IPS-18c (cell line): ENCODE data around the gene HS6ST3.
"Not testable (repeated sequence)": the region's sequence is repeated elsewhere in the genome, so short reads cannot be mapped to it uniquely, and the experiment has no call there.

ENCODE experiments used
- H3K4me3 ChIP-seq: 2 replicates; pipeline ENCODE4 v1.7.0; 2013; ENCODE audit warnings: low read depth, mild to moderate bottlenecking, low read length, moderate library complexity; ENCODE audit not compliant: insufficient read depth
- H3K9me3 ChIP-seq: one replicate; pipeline ENCODE4 v1.6.1; 2013; ENCODE audit warnings: mild to moderate bottlenecking, low read length, moderate library complexity; ENCODE audit not compliant: control insufficient read depth, insufficient read depth

The HS6ST3 gene

DNA sequence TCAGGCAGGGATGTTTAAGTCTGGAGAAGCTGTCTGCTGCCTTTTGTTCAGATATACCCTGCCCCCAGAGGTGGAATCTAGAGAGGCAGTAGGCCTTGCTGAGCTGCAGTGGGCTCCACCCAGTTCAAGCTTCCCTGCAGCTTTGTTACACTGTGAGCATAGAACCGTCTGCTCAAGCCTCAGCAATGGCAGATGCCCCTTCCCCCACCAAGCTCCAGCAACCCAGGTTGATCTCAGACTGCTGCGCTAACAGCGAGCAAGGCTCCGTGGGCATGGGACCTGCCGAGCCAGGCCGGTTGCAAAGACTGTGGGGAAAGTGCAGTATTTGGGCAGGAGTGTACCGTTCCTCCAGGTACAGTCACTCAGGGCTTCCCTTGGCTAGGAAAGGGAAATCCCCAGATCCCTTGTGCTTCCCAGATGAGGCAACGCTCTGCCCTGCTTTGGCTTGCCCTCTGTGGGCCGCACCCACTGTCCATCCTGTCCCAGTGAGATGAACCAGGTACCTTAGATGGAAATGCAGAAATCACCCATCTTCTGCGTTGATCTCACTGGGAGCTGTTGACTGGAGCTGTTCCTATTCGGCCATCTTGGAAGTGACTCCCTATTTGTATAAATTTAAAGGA is 434.6 kb downstream of the HS6ST3 start:
- H3K9me3 ChIP-seq, H3K4me3 ChIP-seq: not testable (repeated sequence)

- H3K4me3 ChIP-seq: no peak overlapping the region
- no peaks in the 10 kb centered on the region for H3K9me3 ChIP-seq
Observed at GRCh38 chr13:96525715-96526114, 435.8 kb downstream of the HS6ST3 start.

DNA sequence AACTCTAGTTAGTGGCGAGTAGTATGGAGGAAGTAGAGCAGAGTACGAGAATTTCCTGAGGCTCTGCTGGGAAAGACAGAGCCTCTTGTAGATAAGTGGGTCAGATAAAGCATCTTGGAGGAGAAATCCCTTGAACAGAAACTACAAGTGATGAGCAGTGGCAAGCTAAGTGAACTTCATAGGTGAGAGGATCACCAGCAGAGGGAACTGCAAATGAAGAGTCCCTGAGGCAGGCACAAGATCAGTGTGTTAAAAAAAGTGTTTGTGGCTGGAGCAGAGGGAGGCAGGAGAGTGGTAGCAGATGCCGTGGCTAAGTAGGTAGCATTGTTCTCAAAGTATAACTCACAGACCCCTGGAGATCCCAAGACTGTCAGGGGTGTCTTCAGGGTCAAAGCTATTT is 437.6 kb downstream of the HS6ST3 start:
- Histone ChIP-seq H3K4me3 (no peak overlapping the region), H3K9me3 (no peaks in the 10 kb centered on the region)

DNA sequence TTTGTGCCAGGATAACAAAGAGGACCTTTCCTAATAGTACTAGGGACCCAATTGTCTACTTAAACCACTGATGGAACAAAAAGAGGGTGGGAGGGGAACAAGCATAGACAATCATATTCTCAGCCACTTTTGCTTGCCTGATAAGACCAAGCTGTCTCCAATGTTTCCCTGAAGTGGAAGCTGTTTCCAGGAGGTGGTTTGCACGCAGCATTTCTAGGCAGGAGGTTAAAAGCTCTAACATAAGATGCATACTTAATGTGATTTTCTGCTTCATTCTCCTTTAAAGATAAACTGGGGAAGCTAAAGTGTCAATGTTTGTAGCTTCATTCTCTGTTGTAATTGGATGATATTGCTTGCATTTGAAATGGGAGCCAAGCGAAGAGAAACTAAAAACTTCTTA is 442.9 kb downstream of the HS6ST3 start:
- H3K4me3 ChIP-seq: no peak overlapping the region
- H3K9me3 ChIP-seq: no peaks in the 10 kb centered on the region

- no peak overlapping the region for H3K4me3 ChIP-seq
- H3K9me3 ChIP-seq: no peaks in the 10 kb centered on the region
Observed at GRCh38 chr13:96533408-96533807, 443.5 kb downstream of the HS6ST3 start.

DNA sequence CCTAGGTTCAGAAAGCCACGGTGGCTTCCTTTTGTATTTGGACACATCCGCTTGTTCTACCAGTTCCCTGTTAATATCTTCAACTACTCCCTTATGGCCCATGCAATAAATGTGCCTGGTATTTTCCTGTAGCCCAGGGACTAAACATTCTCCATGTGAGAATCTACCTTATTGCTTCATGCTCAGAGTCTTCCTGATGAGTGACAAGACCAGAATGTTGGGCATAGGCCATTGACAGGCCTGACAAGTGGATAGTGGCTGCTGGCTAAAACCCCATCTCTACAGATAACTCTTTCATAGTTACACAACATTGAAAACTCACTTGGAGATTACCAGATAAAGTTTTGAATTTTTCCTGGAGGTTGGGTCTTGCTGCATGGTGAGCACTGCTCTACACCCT is 449.9 kb downstream of the HS6ST3 start:
- H3K9me3 ChIP-seq: no peaks in the 10 kb centered on the region
- H3K4me3 ChIP-seq: no peak overlapping the region

DNA sequence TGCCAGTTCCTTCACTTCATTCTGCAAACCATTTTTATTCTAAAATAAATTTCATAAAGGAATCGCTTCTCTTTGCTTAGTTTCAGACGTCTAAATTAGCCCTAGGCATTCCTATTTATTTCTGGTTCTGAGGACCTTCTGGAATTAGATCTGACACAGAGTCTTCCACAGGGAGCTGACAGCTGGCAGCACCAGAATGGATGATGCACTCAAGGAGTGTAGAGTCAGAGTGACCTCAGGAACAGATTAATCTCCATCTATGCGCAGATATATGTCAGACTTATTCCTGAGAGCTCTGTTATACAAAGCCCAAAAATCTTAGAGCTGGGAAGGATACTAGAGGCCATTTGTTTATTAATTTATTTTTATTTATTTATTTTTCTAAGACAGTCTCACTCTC is 450.8 kb downstream of the HS6ST3 start:
- Histone ChIP-seq H3K9me3 (no peaks in the 10 kb centered on the region), H3K4me3 (no peak overlapping the region)

- H3K9me3 ChIP-seq: no peaks in the 10 kb centered on the region
- no peak overlapping the region for H3K4me3 ChIP-seq
Observed at GRCh38 chr13:96542986-96543385, 453.1 kb downstream of the HS6ST3 start.

- H3K4me3 ChIP-seq: no peak overlapping the region
Observed at GRCh38 chr13:96544957-96545356, 455.1 kb downstream of the HS6ST3 start.

DNA sequence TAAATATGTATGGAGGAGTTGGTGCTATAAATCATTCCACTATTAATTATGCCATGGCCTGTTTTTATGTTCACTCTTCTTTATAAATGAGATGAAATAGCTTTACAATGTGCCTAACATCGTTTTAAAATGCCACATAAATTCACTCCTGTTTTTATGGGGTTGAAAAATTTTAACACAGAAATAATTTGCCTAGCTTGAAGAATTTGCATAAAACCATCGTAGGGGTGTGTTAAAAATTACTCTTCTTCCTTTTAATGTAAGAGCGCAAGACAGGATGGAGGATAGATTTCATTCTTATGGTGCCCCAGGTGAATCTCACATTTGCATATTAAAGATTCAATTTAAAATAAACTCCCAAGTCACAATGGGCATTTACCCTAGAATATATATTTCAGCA is 456.6 kb downstream of the HS6ST3 start:
- Histone ChIP-seq H3K9me3 (no peaks in the 10 kb centered on the region), H3K4me3 (no peak overlapping the region)

More at GRCh38 chr13:96544957-96545356, 455.1 kb downstream of the HS6ST3 start:
- H3K9me3 ChIP-seq: no peaks in the 10 kb centered on the region

GRCh38 chr13:96551546-96551945 is 461.6 kb downstream of the HS6ST3 start:
- H3K9me3 ChIP-seq: no peaks in the 10 kb centered on the region
- H3K4me3 ChIP-seq: no peak overlapping the region

GRCh38 chr13:96552559-96552958 is 462.7 kb downstream of the HS6ST3 start:
- H3K9me3 ChIP-seq: no peaks in the 10 kb centered on the region
- no peak overlapping the region for H3K4me3 ChIP-seq

GRCh38 chr13:96553796-96554195 is 463.9 kb downstream of the HS6ST3 start:
- Histone ChIP-seq H3K4me3 (no peak overlapping the region), H3K9me3 (no peaks in the 10 kb centered on the region)

- H3K9me3 ChIP-seq: no peaks in the 10 kb centered on the region
Observed at GRCh38 chr13:96573563-96573962, 483.7 kb downstream of the HS6ST3 start.

DNA sequence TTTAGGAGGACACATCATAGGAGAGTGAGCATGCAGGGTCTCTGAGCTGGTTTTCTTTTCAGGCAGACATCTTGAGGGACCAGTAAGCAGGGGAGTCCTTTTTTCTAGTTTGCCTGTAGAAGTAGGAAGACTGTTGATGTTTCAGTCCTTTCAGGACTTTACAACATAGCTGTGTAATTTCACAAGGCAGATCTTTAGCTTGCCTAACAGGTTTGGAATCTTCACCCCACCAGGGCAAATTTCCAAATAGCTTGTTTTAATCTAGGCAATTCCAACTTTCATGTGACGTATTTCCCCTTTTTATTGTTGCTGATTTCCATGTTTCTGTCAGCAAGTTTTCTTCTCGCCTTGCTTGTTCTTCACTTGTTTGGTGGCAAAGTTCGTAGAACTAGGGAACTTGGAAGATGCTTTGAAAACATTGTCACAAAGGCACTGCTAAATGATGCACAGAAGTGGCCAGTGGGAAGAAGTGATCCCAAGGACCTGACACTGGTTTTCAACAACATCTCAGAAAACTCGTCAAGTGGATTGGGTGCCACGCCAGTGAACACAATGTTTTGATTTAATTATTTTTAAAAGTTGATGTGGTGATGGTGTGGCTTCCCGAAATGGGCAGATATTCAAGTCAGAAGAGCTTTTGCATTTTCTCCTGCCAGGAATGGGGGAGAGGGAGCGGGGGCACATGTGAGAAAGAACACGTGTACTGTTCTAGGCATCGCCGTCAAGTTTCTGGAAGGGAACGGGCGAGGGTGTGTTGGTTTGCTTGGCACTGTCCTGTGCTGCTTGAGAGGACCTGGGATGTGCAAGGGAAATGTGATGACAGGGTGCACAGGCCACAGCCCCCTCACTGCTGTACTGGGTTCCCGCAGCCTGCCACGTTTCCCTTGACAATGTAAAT is 485.8 kb downstream of the HS6ST3 start:
- Histone ChIP-seq H3K4me3 (no peak overlapping the region), H3K9me3 (no peaks in the 10 kb centered on the region)

More at GRCh38 chr13:96573563-96573962, 483.7 kb downstream of the HS6ST3 start:
- H3K4me3 ChIP-seq: no peak overlapping the region

GRCh38 chr13:96581741-96582140 is 491.8 kb downstream of the HS6ST3 start:
- Histone ChIP-seq H3K4me3 (no peak overlapping the region), H3K9me3 (no peaks in the 10 kb centered on the region)

DNA sequence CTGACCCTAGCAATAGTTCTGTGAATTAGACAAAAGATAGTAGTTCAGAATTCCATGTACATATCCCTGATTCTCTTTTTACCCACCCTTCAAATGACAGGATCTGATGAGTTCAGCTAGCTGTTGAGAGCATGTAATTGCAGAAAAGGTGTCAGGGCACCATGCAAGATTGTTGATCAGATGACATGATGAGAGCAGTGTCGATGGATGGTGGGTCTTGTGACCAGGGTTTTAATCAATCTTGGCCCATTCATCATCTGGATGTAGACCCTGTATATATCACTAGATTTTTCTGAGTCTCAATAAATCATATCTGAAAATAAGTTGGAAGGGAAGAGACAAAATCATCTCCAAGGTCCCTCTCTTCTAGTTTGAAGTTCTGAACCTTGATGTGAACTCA is 525.3 kb downstream of the HS6ST3 start:
- no peak overlapping the region for H3K4me3 ChIP-seq
- H3K9me3 ChIP-seq: no peaks in the 10 kb centered on the region

- Histone ChIP-seq H3K4me3 (no peak overlapping the region), H3K9me3 (no peaks in the 10 kb centered on the region)
Observed at GRCh38 chr13:96617528-96617927, 527.6 kb downstream of the HS6ST3 start.
